Activated naive CD8-positive, alpha-beta T cell treated with anti-CD3 and anti-CD28 coated beads, Interleukin-2, amount 10 ng/mL, durations not matched to agents 7 days and 5 days (primary cell): Measurements from ENCODE around the gene ZBTB7B. TPM values are rescaled to one million over a fixed set of nuclear protein-coding genes. Genes with fewer than 3 reads are reported as not detected.

Experiments used
- ATAC-seq: fragments of 150-1000 bp; cut with Tn5 transposase; one replicate; pipeline ENCODE4 v1.10.0; 2021; ENCODE audit warnings: low read depth, moderate library complexity
- POLR2A ChIA-PET: fragments of 350-600 bp; sonication (Branson Sonifier 250); formaldehyde crosslinking; loops from one replicate; lab custom pipeline; 2021; ENCODE audit warnings: antibody characterized with exemption; lab: Charles Lee
- DNase-seq: peaks from one replicate; pipeline ENCODE4 v3.0.0; 2021
- H3K27ac Mint-ChIP-seq: one replicate; pipeline ENCODE4 v1.8.0; 2022; ENCODE audit warnings: mild to moderate bottlenecking, mixed read lengths
- H3K27me3 Mint-ChIP-seq: one replicate; pipeline ENCODE4 v1.8.0; 2022; ENCODE audit warnings: mild to moderate bottlenecking, moderate library complexity, mixed read lengths
- H3K36me3 Mint-ChIP-seq: one replicate; pipeline ENCODE4 v1.8.0; 2021; ENCODE audit warnings: mild to moderate bottlenecking, mixed read lengths
- H3K4me1 Mint-ChIP-seq: one replicate; pipeline ENCODE4 v1.8.0; 2021; ENCODE audit warnings: mixed read lengths
- H3K4me3 Mint-ChIP-seq: one replicate; pipeline ENCODE4 v1.8.0; 2022; ENCODE audit warnings: mild to moderate bottlenecking, moderate library complexity, mixed read lengths
- H3K9me3 Mint-ChIP-seq: one replicate; pipeline ENCODE4 v1.8.0; 2021; ENCODE audit warnings: mixed read lengths
- total RNA-seq, 2 experiments: library from RNA; stranded (reverse); gene quantifications; one replicate each; pipeline ENCODE4 v1.2.3, GENCODE V29; 2021

The ZBTB7B gene
- total RNA-seq, 2 experiments from 2014 or later = 41.4 to 48.4 TPM

DNA sequence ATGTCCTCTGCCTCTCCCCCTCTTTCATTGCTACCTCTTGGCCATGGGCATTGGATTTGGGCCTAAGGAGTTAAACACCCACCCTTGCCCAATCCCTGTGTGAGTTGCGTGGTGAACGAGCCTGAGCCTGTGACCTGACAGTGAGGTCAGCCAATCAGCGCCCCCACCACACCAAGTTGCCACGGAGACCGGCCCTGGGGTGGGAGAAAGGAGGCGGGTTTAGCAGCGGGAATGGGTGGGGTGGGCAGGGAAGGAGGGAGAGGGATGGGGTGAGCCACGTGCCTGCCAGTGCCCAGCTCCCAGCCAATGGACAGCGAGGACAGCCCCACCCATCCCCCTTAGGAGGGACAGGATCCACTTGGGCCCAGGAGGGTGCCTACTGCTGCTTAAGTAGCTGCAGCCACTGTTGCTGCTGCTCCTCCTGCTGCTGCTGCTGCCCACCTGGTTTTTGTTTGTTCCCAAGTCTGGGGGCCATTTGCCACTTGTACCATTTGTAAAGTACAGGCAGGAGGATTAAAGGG, 9.5 kb downstream of the ZBTB7B start:
- Mint-ChIP-seq H3K36me3 (peaks cover 14% of the 10 kb centered on the region), H3K4me3 (no peak overlapping the region), H3K27ac (no peak overlapping the region), H3K4me1 (peaks cover 54% of the 10 kb centered on the region), H3K9me3 (no peaks in the 10 kb centered on the region), H3K27me3 (no peaks in the 10 kb centered on the region)
- POLR2A ChIA-PET = interaction anchor here (0.6 to 2.9 kb wide), 3 partner anchors 8 to 76 kb away, joined by 3 to 10 read pairs (median 3); no protein-coding TSS in a partner anchor
- DNase-seq (no peak), ATAC-seq (no peak)

GRCh38 chr1:155012776-155013602, 10.4 kb downstream of the ZBTB7B start:
- Mint-ChIP-seq H3K9me3 (no peaks in the 10 kb centered on the region), H3K36me3 (peaks cover 14% of the 10 kb centered on the region), H3K27me3 (no peaks in the 10 kb centered on the region), H3K27ac (peak overlapping the region; percentile 44), H3K4me3 (peak overlapping the region; percentile 35), H3K4me1 (peaks cover 59% of the 10 kb centered on the region)
- POLR2A ChIA-PET = interaction anchor here (0.6 to 2.9 kb wide), 4 partner anchors 9 to 77 kb away, joined by 3 to 10 read pairs (median 4); no protein-coding TSS in a partner anchor
- DNase-seq = no peak
- no peak for ATAC-seq

DNA sequence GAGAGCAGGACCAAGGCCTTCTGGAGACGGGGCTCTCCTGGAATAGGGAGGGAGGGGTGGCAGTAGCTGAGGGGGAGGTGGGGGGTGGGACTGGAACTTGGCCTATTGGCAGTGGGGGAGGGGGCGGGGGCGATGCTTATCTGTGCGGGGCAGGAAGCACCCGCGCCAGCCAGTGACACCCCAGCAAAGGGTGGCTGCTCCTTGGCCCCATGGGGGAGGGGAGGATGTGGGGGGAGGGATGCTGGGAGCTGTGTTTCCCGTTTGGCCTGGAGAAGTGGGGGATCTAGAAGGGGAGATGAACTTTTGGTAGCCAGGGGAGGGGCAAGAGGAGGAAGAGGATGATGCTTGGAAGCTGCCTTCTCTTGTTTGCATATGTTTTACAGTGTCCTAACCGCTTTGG, 11.0 kb downstream of the ZBTB7B start:
- peaks cover 58% of the 10 kb centered on the region for H3K4me1 Mint-ChIP-seq
- ATAC-seq = no peak
- H3K9me3 Mint-ChIP-seq = no peaks in the 10 kb centered on the region
- H3K4me3 Mint-ChIP-seq = peak overlapping the region; percentile 58
- DNase-seq = no peak
- POLR2A ChIA-PET = interaction anchor here (0.6 to 1.6 kb wide), 3 partner anchors 10 to 74 kb away, joined by 3 to 4 read pairs (median 3); no protein-coding TSS in a partner anchor
- H3K27ac Mint-ChIP-seq = peak overlapping the region; percentile 56
- H3K36me3 Mint-ChIP-seq = peaks cover 14% of the 10 kb centered on the region
- H3K27me3 Mint-ChIP-seq = no peaks in the 10 kb centered on the region

GRCh38 chr1:155014709-155015508, 12.3 kb downstream of the ZBTB7B start:
- POLR2A ChIA-PET = interaction anchor here (0.7 to 3.5 kb wide), 5 partner anchors 9 to 40 kb away, joined by 3 to 18 read pairs (median 6); partner anchors contain the start of genes CKS1B and FLAD1
- no peak overlapping the region for H3K27ac Mint-ChIP-seq

DNA sequence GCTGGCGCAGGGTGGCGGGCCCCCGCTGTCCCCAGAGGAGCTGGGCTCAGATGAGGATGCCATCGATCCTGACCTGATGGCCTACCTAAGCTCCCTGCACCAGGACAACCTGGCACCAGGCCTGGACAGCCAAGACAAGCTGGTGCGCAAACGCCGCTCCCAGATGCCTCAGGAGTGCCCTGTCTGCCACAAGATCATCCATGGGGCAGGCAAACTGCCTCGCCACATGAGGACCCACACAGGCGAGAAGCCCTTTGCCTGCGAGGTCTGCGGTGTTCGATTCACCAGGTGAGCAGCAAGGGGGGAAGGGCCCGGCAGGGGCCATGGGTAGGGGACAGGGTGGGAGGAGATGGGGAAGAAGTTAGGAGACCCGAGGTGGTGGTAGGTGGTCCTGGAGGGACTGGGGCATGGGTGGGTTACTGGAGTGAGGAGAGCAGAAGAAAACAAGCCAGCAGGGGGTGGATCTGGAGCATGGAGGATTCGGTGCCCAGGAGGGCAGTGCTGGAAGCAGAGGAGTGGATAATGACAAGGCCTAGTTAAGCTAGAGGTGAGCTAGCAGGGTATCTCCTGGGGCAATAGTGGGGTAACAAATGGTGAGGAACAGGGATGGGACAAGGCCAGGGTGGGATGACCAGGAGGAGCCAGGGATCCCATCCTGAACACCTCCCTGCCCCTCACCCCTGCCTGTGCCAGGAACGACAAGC, 13.1 kb downstream of the ZBTB7B start:
- peaks cover 18% of the 10 kb centered on the region for H3K36me3 Mint-ChIP-seq
- no peaks in the 10 kb centered on the region for H3K9me3 Mint-ChIP-seq
- H3K27ac Mint-ChIP-seq = peak overlapping the region; percentile 60
- peak overlapping the region; percentile 35 for H3K4me3 Mint-ChIP-seq
- H3K27me3 Mint-ChIP-seq = peaks cover 5% of the 10 kb centered on the region
- no peak for ATAC-seq
- POLR2A ChIA-PET = interaction anchor here (1.0 to 3.5 kb wide), 7 partner anchors 9 to 55 kb away, joined by 3 to 18 read pairs (median 6); partner anchors contain the start of genes CKS1B, FLAD1 and PYGO2
- peaks cover 48% of the 10 kb centered on the region for H3K4me1 Mint-ChIP-seq
- no peak for DNase-seq

More at GRCh38 chr1:155014709-155015508, 12.3 kb downstream of the ZBTB7B start:
- no peak for DNase-seq
- Mint-ChIP-seq H3K9me3 (no peaks in the 10 kb centered on the region), H3K27me3 (peaks cover 2% of the 10 kb centered on the region), H3K4me3 (no peak overlapping the region), H3K4me1 (peaks cover 54% of the 10 kb centered on the region), H3K36me3 (peaks cover 16% of the 10 kb centered on the region)
- ATAC-seq = no peak

- no peaks in the 10 kb centered on the region for H3K9me3 Mint-ChIP-seq
- peak overlapping the region; percentile 35 for H3K4me3 Mint-ChIP-seq
- H3K4me1 Mint-ChIP-seq = peaks cover 43% of the 10 kb centered on the region
- peaks cover 18% of the 10 kb centered on the region for H3K36me3 Mint-ChIP-seq
- H3K27ac Mint-ChIP-seq = peak overlapping the region; percentile 45
- peaks cover 5% of the 10 kb centered on the region for H3K27me3 Mint-ChIP-seq
- POLR2A ChIA-PET = interaction anchor here (1.0 to 3.5 kb wide), 11 partner anchors 10 to 80 kb away, joined by 3 to 18 read pairs (median 6); partner anchors contain the start of genes CKS1B, FLAD1, PBXIP1 and PMVK
- ATAC-seq (no peak), DNase-seq (no peak)
Measured at GRCh38 chr1:155016231-155016831, 13.7 kb downstream of the ZBTB7B start.

DNA sequence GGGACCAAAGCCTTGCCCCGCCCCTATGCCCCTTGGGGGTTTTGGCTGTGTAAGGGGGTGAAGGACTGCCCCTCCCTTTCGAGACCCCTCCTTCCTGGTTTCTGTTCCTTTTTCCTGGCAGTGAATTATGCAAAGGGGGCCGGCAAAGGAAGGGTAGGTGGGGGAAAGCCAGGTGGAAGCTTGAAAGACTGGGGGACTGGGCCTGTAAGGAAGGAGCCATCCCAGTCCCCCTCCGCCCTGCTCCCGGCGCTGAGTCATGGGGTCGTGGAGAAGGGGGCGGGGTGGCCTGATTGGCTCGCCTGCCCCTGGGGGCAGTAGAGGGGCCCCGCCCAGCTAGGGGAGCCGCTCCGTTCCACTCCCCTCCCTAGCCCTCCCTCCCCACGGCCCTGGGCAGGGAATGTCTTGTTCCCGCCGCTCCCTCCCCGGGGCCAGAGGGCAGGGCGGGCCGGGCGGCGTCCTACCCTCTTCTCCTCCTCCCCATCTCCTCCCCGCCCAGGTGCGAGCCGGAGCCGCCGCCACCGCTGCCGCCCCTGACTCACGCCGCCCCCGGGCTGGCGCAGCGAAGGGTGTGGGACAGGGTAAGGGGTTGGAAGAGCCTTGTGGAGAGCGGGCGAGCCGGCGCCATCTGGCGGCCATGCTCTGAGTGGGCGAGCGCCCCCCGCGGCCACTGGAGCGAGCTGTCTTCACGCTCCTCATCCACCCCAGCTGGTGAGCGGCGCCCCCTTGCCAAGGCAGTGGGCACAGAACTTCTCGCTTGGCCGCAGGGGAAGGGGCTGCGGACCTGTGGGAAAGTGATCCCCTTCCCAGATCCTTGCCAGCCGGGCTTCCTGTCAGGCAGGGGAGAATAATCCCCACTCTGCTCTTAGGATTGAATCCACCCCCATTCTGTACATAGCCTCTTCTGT, 14.7 kb downstream of the ZBTB7B start:
- H3K36me3 Mint-ChIP-seq = peaks cover 18% of the 10 kb centered on the region
- peaks cover 5% of the 10 kb centered on the region for H3K27me3 Mint-ChIP-seq
- peak overlapping the region; percentile 70 for H3K27ac Mint-ChIP-seq
- peaks cover 42% of the 10 kb centered on the region for H3K4me1 Mint-ChIP-seq
- peak; percentile 92 for DNase-seq
- POLR2A ChIA-PET = interaction anchor here (0.6 to 3.5 kb wide), 9 partner anchors 11 to 81 kb away, joined by 3 to 18 read pairs (median 9); partner anchors contain the start of genes CKS1B, FLAD1, PBXIP1 and PMVK
- peak; percentile 98 for ATAC-seq
- no peaks in the 10 kb centered on the region for H3K9me3 Mint-ChIP-seq
- peak overlapping the region; percentile 74 for H3K4me3 Mint-ChIP-seq

- Mint-ChIP-seq H3K36me3 (peaks cover 16% of the 10 kb centered on the region), H3K4me3 (peak overlapping the region; percentile 74), H3K27me3 (peaks cover 5% of the 10 kb centered on the region), H3K27ac (peak overlapping the region; percentile 70), H3K4me1 (peaks cover 36% of the 10 kb centered on the region), H3K9me3 (no peaks in the 10 kb centered on the region)
- POLR2A ChIA-PET = interaction anchor here (0.6 to 3.5 kb wide), 8 partner anchors 11 to 82 kb away, joined by 3 to 18 read pairs (median 10); partner anchors contain the start of genes CKS1B, FLAD1, PBXIP1 and PMVK
- DNase-seq (no peak), ATAC-seq (peak; percentile 30)
Measured at GRCh38 chr1:155017946-155018316, 15.3 kb downstream of the ZBTB7B start.

- POLR2A ChIA-PET = interaction anchor here (1.2 kb wide), 1 partner anchor 63 kb away, joined by 4 read pairs; the partner anchor contains the start of gene PBXIP1
- no peak overlapping the region for H3K4me3 Mint-ChIP-seq
- DNase-seq = no peak
- no peaks in the 10 kb centered on the region for H3K9me3 Mint-ChIP-seq
- no peak for ATAC-seq
- H3K4me1 Mint-ChIP-seq = peaks cover 29% of the 10 kb centered on the region
- no peak overlapping the region for H3K27ac Mint-ChIP-seq
- H3K36me3 Mint-ChIP-seq = peaks cover 14% of the 10 kb centered on the region
- peaks cover 5% of the 10 kb centered on the region for H3K27me3 Mint-ChIP-seq
Measured at GRCh38 chr1:155018617-155019348, 16.2 kb downstream of the ZBTB7B start.

GRCh38 chr1:155019377-155020245, 17.0 kb downstream of the ZBTB7B start:
- Mint-ChIP-seq H3K4me1 (peaks cover 25% of the 10 kb centered on the region), H3K4me3 (no peak overlapping the region), H3K9me3 (no peaks in the 10 kb centered on the region), H3K27ac (no peak overlapping the region), H3K36me3 (peaks cover 13% of the 10 kb centered on the region), H3K27me3 (peaks cover 7% of the 10 kb centered on the region)
- ATAC-seq = no peak
- POLR2A ChIA-PET = interaction anchor here (0.8 to 1.2 kb wide), 4 partner anchors 9 to 68 kb away, joined by 3 to 9 read pairs (median 4); partner anchors contain the start of genes CKS1B and PBXIP1
- no peak for DNase-seq
